Activated naive CD4-positive, alpha-beta T cell treated with anti-CD3 and anti-CD28 coated beads for 36 hours (primary cell): ENCODE measurements around the gene CDKL2. TPM values are rescaled to one million over a fixed set of nuclear protein-coding genes. Genes with fewer than 3 reads are reported as not detected.

Experiments
- total RNA-seq, 2 experiments: library from RNA; stranded (reverse); gene quantifications; one replicate each; pipeline ENCODE4 v1.2.3, GENCODE V29; 2021

CDKL2 gene
- total RNA-seq, 2 experiments from 2014 or later: 0.79 to 1.2 TPM

Other genes with a start within 250 kb of the CDKL2 start
- gene RCHY1, start 116.1 kb downstream of the CDKL2 start, total RNA-seq: 10 to 100 TPM; 31.3 to 34.6 TPM
- gene THAP6, start 116.1 kb downstream of the CDKL2 start, total RNA-seq: 10 to 100 TPM; 14.3 to 15.4 TPM
- not detected for gene ODAPH, start 74.5 kb downstream of the CDKL2 start, total RNA-seq
- 100 to 1,000 TPM; 134 to 144 TPM for gene G3BP2, start 42.9 kb upstream of the CDKL2 start, total RNA-seq
- gene USO1, start 94.0 kb upstream of the CDKL2 start, total RNA-seq: 10 to 100 TPM; 42.1 to 42.4 TPM